KMS-11 (cell line): Measurements from ENCODE around the gene CEP131.

Experiments
- H2AFZ ChIP-seq: fragments of 200-600 bp; sonication (generic); 2 replicates; pipeline ENCODE4 v1.6.1; 2016; ENCODE audit warnings: antibody characterized with exemption, mixed run types, low read depth
- H3K27ac ChIP-seq: fragments of 200-600 bp; sonication (generic); 2 replicates; pipeline ENCODE4 v1.6.1; 2016; ENCODE audit warnings: mild to moderate bottlenecking, mixed run types
- H3K27me3 ChIP-seq: fragments of 200-600 bp; sonication (generic); 2 replicates; pipeline ENCODE4 v1.6.1; 2017; ENCODE audit warnings: mild to moderate bottlenecking, low read depth, mixed run types, moderate library complexity; ENCODE audit not compliant: insufficient read depth
- H3K36me3 ChIP-seq: fragments of 200-600 bp; sonication (generic); 2 replicates; pipeline ENCODE4 v1.6.1; 2017; ENCODE audit warnings: mild to moderate bottlenecking, mixed run types; ENCODE audit not compliant: insufficient read depth
- H3K4me1 ChIP-seq: fragments of 200-600 bp; sonication (generic); 2 replicates; pipeline ENCODE4 v1.6.1; 2016; ENCODE audit warnings: mild to moderate bottlenecking, low read depth, mixed run types; ENCODE audit not compliant: poor library complexity, severe bottlenecking
- H3K4me2 ChIP-seq: fragments of 200-600 bp; sonication (generic); 2 replicates; pipeline ENCODE4 v1.7.0; 2016; ENCODE audit warnings: mild to moderate bottlenecking, mixed run types
- H3K4me3 ChIP-seq: fragments of 200-600 bp; sonication (generic); IDR thresholded peaks from 2 replicates; pipeline ENCODE4 v1.6.1; 2017; ENCODE audit warnings: low read depth, low read length, mixed read lengths; ENCODE audit not compliant: insufficient read depth
- H3K79me2 ChIP-seq: fragments of 200-600 bp; sonication (generic); 2 replicates; pipeline ENCODE4 v1.6.1; 2016; ENCODE audit warnings: low read depth, mixed run types; ENCODE audit not compliant: insufficient read depth
- H3K9ac ChIP-seq: fragments of 200-600 bp; sonication (generic); 2 replicates; pipeline ENCODE4 v1.6.1; 2016; ENCODE audit warnings: mild to moderate bottlenecking, mixed run types
- H4K20me1 ChIP-seq: fragments of 200-600 bp; sonication (generic); 2 replicates; pipeline ENCODE4 v1.6.1; 2016; ENCODE audit warnings: mild to moderate bottlenecking, mixed run types; ENCODE audit not compliant: insufficient read depth
- TF ChIP-seq, protein P1 (sequence below): fragments of 200-600 bp; sonication (generic); conservative IDR thresholded peaks from 2 replicates; pipeline ENCODE4 v1.6.1; 2017; ENCODE audit warnings: low read depth, mild to moderate bottlenecking, antibody characterized with exemption, low read length, moderate library complexity, mixed read lengths

CEP131 gene

GRCh38 chr17:81261096-81261495 is 38.3 kb upstream of the CEP131 start:
- TF ChIP-seq, protein P1, sequence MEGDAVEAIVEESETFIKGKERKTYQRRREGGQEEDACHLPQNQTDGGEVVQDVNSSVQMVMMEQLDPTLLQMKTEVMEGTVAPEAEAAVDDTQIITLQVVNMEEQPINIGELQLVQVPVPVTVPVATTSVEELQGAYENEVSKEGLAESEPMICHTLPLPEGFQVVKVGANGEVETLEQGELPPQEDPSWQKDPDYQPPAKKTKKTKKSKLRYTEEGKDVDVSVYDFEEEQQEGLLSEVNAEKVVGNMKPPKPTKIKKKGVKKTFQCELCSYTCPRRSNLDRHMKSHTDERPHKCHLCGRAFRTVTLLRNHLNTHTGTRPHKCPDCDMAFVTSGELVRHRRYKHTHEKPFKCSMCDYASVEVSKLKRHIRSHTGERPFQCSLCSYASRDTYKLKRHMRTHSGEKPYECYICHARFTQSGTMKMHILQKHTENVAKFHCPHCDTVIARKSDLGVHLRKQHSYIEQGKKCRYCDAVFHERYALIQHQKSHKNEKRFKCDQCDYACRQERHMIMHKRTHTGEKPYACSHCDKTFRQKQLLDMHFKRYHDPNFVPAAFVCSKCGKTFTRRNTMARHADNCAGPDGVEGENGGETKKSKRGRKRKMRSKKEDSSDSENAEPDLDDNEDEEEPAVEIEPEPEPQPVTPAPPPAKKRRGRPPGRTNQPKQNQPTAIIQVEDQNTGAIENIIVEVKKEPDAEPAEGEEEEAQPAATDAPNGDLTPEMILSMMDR = no peak
- Histone ChIP-seq H3K4me2 (no peak overlapping the region), H3K36me3 (0 out of 2 replicates have a peak, but pooled peaks cover 3% of the 10 kb centered on the region), H3K27ac (no peak overlapping the region), H3K79me2 (no peaks in the 10 kb centered on the region), H2AFZ (no peak overlapping the region), H3K4me1 (no peaks in the 10 kb centered on the region), H3K9ac (no peak overlapping the region), H4K20me1 (no peaks in the 10 kb centered on the region), H3K27me3 (no peaks in the 10 kb centered on the region), H3K4me3 (no peak overlapping the region)

GRCh38 chr17:81260641-81261040 is 37.9 kb upstream of the CEP131 start:
- Histone ChIP-seq H3K4me3 (no peak overlapping the region), H3K4me1 (no peaks in the 10 kb centered on the region), H4K20me1 (no peaks in the 10 kb centered on the region), H3K27me3 (no peaks in the 10 kb centered on the region), H3K36me3 (0 out of 2 replicates have a peak, but pooled peaks cover 3% of the 10 kb centered on the region), H3K4me2 (no peak overlapping the region), H3K27ac (no peak overlapping the region), H2AFZ (no peak overlapping the region), H3K9ac (no peak overlapping the region), H3K79me2 (no peaks in the 10 kb centered on the region)
- TF ChIP-seq, protein P1 = no peak

GRCh38 chr17:81260171-81260570 is 37.4 kb upstream of the CEP131 start:
- H3K4me2 ChIP-seq = no peak overlapping the region
- no peaks in the 10 kb centered on the region for H3K4me1 ChIP-seq
- no peaks in the 10 kb centered on the region for H3K79me2 ChIP-seq
- H4K20me1 ChIP-seq = no peaks in the 10 kb centered on the region
- H3K9ac ChIP-seq = no peak overlapping the region
- no peaks in the 10 kb centered on the region for H3K27me3 ChIP-seq
- TF ChIP-seq, protein P1 = no peak
- no peak overlapping the region for H2AFZ ChIP-seq
- 0 out of 2 replicates have a peak, but pooled peaks cover 3% of the 10 kb centered on the region for H3K36me3 ChIP-seq
- no peak overlapping the region for H3K4me3 ChIP-seq
- no peak overlapping the region for H3K27ac ChIP-seq

DNA sequence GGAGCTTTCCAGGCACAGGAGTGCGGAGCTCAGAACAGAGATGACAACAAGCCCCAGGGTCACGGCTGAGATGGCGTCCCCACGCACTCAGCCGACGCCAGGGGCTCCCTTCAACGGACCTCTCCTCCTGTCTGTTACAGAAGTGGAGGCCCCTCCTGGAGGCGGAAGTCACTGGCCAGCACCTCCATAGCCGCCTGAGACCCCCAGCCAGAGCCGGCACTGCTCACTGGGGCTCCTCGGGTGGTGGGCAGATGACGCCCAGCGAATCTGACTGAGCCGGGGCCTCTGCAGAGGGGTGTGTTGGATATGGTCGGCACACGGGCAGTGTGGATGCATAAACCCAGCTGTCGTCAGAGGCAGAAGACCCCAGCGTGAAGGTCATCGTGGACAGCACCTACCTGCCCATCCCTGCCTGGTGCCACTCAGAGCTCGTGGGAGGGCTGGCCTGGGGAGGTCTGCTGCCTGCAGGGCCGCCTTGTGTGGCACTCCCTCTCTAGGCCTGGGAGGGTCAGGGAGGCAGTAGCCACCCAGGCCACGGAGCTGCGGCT is 36.4 kb upstream of the CEP131 start:
- Histone ChIP-seq H3K27ac (no peak overlapping the region), H3K4me3 (no peak overlapping the region), H3K4me1 (no peaks in the 10 kb centered on the region), H3K79me2 (no peaks in the 10 kb centered on the region), H3K36me3 (no peaks in the 10 kb centered on the region), H3K4me2 (no peak overlapping the region), H3K9ac (no peak overlapping the region), H2AFZ (no peak overlapping the region), H3K27me3 (no peaks in the 10 kb centered on the region), H4K20me1 (no peaks in the 10 kb centered on the region)
- TF ChIP-seq, protein P1 = no peak
